GM19238 (cell line): ENCODE measurements around the gene PTH1R.
A peak's percentile ranks its signal among the peaks of the same experiment; 100 is the strongest.

ENCODE experiments used
- DNase-seq: peaks from one replicate; pipeline ENCODE4 v3.0.0; 2011; ENCODE audit warnings: low spot score; ENCODE audit not compliant: insufficient read length

The PTH1R gene

GRCh38 chr3:46877406-46878125 lies at the start of gene PTH1R:
Gene PTH1R, plus strand, starts transcription at chr3:46877721. Its CDS starts 5,839 bp downstream, at chr3:46883560.
- DNase-seq: no peak

- DNase-seq: peak; percentile 56
These were observed 47.8 kb upstream of the PTH1R start for GRCh38 chr3:46829699-46830208.

- no peak for DNase-seq
These were observed 46.7 kb upstream of the PTH1R start for GRCh38 chr3:46830801-46831200.

GRCh38 chr3:46831316-46831715 lies 46.2 kb upstream of the PTH1R start:
- no peak for DNase-seq

GRCh38 chr3:46831841-46832240 lies 45.7 kb upstream of the PTH1R start:
- DNase-seq: no peak

GRCh38 chr3:46833346-46834300 lies 43.9 kb upstream of the PTH1R start:
- no peak for DNase-seq

- DNase-seq: no peak
These were observed 42.5 kb upstream of the PTH1R start for GRCh38 chr3:46835054-46835453.

- no peak for DNase-seq
These were observed 42.0 kb upstream of the PTH1R start for GRCh38 chr3:46835491-46835890.

- no peak for DNase-seq
These were observed 39.2 kb upstream of the PTH1R start for GRCh38 chr3:46838301-46838700.

GRCh38 chr3:46840491-46840890 lies 37.0 kb upstream of the PTH1R start:
- DNase-seq: no peak

GRCh38 chr3:46843508-46843907 lies 34.0 kb upstream of the PTH1R start:
- DNase-seq: no peak

- DNase-seq: no peak
These were observed 33.1 kb upstream of the PTH1R start for GRCh38 chr3:46844397-46844796.

GRCh38 chr3:46844881-46845312 lies 32.6 kb upstream of the PTH1R start:
- no peak for DNase-seq

GRCh38 chr3:46845397-46845859 lies 32.1 kb upstream of the PTH1R start:
- DNase-seq: no peak

- DNase-seq: peak; percentile 75
These were observed 31.5 kb upstream of the PTH1R start for GRCh38 chr3:46845860-46846623.

- no peak for DNase-seq
These were observed 30.6 kb upstream of the PTH1R start for GRCh38 chr3:46846624-46847542.

GRCh38 chr3:46847744-46848143 lies 29.8 kb upstream of the PTH1R start:
- DNase-seq: no peak

- DNase-seq: no peak
These were observed 29.1 kb upstream of the PTH1R start for GRCh38 chr3:46848271-46849044.

- no peak for DNase-seq
These were observed 28.4 kb upstream of the PTH1R start for GRCh38 chr3:46849045-46849631.
